ENCODE data around the gene GNG13.

DNA sequence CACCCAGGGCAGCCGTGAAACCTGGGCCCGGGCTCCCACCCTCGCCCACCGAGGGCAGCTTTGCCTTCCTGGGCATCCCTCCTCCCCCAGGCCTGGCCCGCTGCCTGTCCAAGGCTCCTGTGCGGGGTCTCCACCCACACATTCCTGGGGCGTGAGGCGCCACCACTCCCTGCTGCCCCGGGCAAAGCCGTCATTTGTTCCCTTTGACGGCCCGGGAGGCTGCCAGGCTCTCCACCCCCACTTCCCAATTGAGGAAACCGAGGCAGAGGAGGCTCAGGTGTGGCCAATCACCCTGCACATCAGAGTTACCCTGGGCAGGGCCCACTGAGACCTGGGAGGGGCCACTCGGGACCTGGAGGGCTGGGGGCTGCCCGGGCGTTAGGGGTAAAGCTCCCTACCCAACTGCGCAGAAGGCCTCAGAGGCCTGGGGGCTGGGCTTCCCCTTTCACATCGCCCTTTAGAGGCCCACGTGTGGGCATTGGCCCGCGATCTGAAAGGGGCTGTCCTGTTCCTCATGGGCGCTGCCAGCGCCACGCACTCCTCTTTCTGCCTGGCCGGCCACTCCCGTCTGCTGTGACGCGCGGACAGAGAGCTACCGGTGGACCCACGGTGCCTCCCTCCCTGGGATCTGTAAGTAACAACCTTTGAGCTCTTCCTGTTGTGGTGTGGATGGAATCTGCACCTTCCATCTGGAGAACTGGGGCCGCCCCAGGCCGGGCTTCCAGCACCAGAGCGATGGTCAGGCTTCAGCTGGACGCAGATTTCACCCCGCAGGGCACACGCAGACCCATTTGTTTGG, 39.8 kb downstream of the GNG13 start, which contains the start of gene MSLN:
- TF ChIP-seq, protein P1, sequence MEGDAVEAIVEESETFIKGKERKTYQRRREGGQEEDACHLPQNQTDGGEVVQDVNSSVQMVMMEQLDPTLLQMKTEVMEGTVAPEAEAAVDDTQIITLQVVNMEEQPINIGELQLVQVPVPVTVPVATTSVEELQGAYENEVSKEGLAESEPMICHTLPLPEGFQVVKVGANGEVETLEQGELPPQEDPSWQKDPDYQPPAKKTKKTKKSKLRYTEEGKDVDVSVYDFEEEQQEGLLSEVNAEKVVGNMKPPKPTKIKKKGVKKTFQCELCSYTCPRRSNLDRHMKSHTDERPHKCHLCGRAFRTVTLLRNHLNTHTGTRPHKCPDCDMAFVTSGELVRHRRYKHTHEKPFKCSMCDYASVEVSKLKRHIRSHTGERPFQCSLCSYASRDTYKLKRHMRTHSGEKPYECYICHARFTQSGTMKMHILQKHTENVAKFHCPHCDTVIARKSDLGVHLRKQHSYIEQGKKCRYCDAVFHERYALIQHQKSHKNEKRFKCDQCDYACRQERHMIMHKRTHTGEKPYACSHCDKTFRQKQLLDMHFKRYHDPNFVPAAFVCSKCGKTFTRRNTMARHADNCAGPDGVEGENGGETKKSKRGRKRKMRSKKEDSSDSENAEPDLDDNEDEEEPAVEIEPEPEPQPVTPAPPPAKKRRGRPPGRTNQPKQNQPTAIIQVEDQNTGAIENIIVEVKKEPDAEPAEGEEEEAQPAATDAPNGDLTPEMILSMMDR (conservative IDR thresholded peaks at IDR 0.05) = no peak
- no peak for TF ChIP-seq ZFX (IDR thresholded peaks at IDR 0.05)

All from C4-2B (cell line).